ENCODE data around the gene TNS3.

The TNS3 gene

DNA sequence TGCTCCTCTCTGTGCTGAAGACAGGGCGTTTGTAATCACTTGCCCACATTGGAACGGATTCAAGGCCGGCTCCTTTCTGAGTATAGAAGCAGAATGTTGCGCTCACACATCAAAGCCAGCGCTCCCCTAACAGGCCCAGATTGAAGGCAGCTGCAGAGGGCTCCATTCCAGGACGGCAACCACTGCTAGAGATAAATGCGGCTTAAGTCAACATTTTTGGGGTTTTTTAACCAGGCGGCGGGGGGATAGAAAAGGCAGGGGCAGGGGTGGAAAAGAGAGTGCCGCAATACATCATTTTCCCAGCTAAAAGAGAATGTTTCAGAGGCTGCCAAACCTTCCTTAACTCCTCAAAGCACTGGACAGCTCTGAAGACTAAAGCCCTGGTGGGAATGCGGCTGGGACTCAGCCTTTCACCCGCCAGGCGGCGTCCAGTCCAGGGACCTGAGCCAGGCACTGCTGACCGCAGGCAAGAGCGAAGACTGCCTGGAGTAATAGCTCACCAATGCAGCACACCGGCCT is 189.6 kb downstream of the TNS3 start:
- H3K4me3 Mint-ChIP-seq, result no peak overlapping the region
- H3K27ac Mint-ChIP-seq, result no peak overlapping the region
- peaks cover 5% of the 10 kb centered on the region for H3K27me3 Mint-ChIP-seq
- no peaks in the 10 kb centered on the region for H3K4me1 Mint-ChIP-seq (ENCODE audit: low read depth)
- H3K36me3 Mint-ChIP-seq, result no peaks in the 10 kb centered on the region
- no peaks in the 10 kb centered on the region for H3K9me3 Mint-ChIP-seq (ENCODE audit: low read depth)

DNA sequence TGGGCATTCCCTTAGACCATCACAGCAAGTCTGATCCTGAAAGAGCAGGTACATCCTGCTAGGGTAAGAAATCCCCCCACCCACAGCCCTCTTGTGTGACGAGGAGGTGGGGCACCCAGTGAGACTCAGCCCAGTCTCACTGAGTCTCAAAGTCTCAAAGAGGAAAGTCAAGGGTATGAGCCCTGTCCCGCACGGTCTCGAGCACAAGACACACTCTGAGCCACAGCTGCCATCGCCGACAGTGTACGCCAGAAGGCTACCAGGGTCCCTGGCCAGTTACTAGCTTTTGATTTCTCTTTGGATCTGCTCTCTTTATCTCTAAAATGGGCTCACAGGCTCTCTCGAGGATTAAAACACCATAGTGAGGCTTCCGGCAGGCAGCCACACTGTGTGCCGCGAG is 190.2 kb downstream of the TNS3 start:
- Mint-ChIP-seq H3K27ac (no peak overlapping the region), H3K9me3 (ENCODE audit: low read depth) (no peaks in the 10 kb centered on the region), H3K36me3 (no peaks in the 10 kb centered on the region), H3K4me3 (no peak overlapping the region), H3K4me1 (ENCODE audit: low read depth) (no peaks in the 10 kb centered on the region), H3K27me3 (peaks cover 5% of the 10 kb centered on the region)

DNA sequence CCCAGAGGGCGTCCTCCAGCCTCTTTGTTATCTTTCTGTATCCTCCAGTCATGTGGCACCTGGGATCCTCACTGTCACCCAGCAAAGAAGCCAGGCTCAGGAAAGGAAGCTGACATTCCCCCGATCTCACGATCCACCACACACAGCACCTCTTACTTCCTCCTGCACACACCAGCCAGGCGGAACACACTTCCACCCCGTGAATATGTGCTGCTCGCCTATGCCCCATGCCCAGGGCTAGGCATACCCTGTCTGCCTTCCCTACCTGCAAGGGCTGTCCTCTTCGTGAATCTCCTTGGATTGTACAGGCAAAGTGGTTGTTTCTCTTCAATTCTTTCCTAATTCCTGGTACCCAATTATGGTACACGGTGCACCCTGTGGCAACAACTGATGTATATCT is 191.0 kb downstream of the TNS3 start:
- H3K27me3 Mint-ChIP-seq, result peaks cover 5% of the 10 kb centered on the region
- H3K27ac Mint-ChIP-seq, result no peak overlapping the region
- H3K9me3 Mint-ChIP-seq (ENCODE audit: low read depth), result no peaks in the 10 kb centered on the region

GRCh38 chr7:47389923-47390630 is 191.8 kb downstream of the TNS3 start:
- Mint-ChIP-seq H3K4me3 (no peak overlapping the region), H3K4me1 (ENCODE audit: low read depth) (no peaks in the 10 kb centered on the region), H3K27me3 (peaks cover 5% of the 10 kb centered on the region), H3K27ac (no peak overlapping the region), H3K36me3 (no peaks in the 10 kb centered on the region), H3K9me3 (ENCODE audit: low read depth) (no peaks in the 10 kb centered on the region)

More for the DNA sequence above, 191.0 kb downstream of the TNS3 start:
- H3K36me3 Mint-ChIP-seq, result no peaks in the 10 kb centered on the region
- H3K4me1 Mint-ChIP-seq (ENCODE audit: low read depth), result no peaks in the 10 kb centered on the region
- H3K4me3 Mint-ChIP-seq, result no peak overlapping the region

DNA sequence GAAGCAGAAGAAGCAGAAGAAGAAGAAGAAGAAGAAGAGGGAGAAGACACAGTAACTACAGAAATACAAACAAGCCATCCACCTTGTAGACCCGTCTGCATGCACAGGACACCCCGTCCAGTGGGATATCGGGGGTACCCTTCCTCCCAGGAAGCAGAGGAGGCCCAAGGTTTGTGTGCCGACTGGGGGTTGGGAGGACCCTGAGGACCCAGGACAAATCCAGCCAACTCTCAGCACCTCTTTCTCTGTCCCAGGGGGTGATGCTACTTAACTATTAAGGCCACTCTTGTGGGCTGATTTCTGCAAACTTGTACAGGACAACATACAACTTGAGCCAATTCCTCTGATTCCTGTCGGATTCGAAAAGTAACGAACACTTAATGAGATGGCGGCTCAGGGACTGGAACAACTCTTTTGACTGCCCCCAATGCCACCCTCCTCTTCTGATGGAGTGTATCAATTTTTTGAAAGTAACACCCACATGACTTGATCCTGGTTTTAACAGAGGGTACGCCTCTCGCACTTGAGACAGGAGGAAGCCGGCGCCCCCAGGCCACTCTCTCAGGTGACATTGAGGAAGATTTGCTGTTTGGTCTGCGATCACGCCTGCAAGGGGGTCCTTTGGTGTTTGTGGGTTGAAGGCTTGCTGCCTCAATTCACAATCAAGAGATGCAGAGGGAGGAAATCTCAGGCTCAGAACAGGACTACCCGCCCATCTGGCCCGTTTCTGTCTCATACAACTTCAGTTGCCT is 192.6 kb downstream of the TNS3 start:
- H3K4me3 Mint-ChIP-seq, result no peak overlapping the region
- no peak overlapping the region for H3K27ac Mint-ChIP-seq
- no peaks in the 10 kb centered on the region for H3K36me3 Mint-ChIP-seq
- H3K27me3 Mint-ChIP-seq, result peaks cover 5% of the 10 kb centered on the region
- H3K4me1 Mint-ChIP-seq (ENCODE audit: low read depth), result no peaks in the 10 kb centered on the region
- H3K9me3 Mint-ChIP-seq (ENCODE audit: low read depth), result no peaks in the 10 kb centered on the region

GRCh38 chr7:47387506-47387905 is 194.4 kb downstream of the TNS3 start:
- H3K9me3 Mint-ChIP-seq (ENCODE audit: low read depth), result no peaks in the 10 kb centered on the region
- no peak overlapping the region for H3K4me3 Mint-ChIP-seq
- H3K36me3 Mint-ChIP-seq, result no peaks in the 10 kb centered on the region
- no peaks in the 10 kb centered on the region for H3K4me1 Mint-ChIP-seq (ENCODE audit: low read depth)
- H3K27me3 Mint-ChIP-seq, result peaks cover 7% of the 10 kb centered on the region
- H3K27ac Mint-ChIP-seq, result no peak overlapping the region

DNA sequence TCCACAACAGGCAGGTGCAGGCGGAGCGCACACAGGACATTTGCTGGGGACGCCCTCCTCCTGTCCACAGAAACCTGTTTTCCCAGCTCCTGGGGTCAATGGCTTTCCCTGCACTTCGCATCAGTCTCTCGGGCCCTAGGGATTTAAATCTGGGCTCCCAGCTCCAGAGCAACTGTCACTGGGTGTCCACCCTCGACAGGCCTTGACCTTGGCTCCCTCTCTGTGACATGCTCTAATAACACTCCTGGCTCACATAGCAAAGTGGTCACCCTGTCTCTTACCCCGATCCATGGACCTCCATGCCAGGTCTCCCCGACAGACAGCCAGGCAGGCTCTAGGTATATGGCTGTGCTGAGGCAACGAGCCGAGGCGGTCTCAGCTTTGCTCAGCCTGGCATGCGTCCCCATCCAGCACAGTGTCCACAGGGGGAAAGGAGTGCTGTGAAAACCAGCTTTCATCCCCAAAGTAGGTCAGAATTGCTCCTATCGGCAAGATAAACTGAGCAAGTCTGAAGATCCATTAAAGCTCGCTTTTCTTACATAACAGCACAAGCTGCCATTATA is 195.6 kb downstream of the TNS3 start:
- Mint-ChIP-seq H3K36me3 (no peaks in the 10 kb centered on the region), H3K4me1 (ENCODE audit: low read depth) (no peaks in the 10 kb centered on the region)

DNA sequence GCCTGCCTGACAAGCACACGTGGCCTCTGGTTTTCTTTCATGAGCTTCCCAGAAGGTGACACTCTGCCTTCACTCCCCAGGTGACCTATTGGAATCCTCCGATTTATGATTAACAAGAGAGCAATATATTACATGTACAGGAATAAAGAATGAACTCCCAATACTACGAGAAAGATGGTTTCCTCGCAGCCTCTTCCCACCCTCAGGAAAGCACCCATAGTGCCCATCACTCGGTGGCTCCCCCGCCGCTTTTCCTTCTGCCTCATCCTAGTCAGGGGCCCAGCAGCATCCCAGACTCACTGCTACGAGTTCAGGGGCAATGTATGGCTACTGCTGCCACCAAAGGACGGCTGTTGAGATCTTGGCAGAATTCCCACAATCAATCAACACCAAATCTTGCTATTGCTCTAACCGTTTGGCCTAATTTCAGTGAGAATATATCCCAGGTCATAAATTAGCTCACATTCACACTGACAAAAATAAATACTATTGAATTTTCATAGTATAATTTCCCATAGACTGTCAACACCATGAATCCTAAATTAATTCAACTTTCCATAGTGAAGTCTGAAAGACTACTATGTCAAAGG is 196.3 kb downstream of the TNS3 start:
- Mint-ChIP-seq H3K27ac (no peak overlapping the region), H3K27me3 (peaks cover 7% of the 10 kb centered on the region), H3K4me3 (no peak overlapping the region), H3K36me3 (no peaks in the 10 kb centered on the region), H3K4me1 (ENCODE audit: low read depth) (no peaks in the 10 kb centered on the region), H3K9me3 (ENCODE audit: low read depth) (no peaks in the 10 kb centered on the region)

More for the DNA sequence above, 195.6 kb downstream of the TNS3 start:
- H3K27ac Mint-ChIP-seq, result no peak overlapping the region
- H3K27me3 Mint-ChIP-seq, result peaks cover 7% of the 10 kb centered on the region
- no peak overlapping the region for H3K4me3 Mint-ChIP-seq
- no peaks in the 10 kb centered on the region for H3K9me3 Mint-ChIP-seq (ENCODE audit: low read depth)

- no peaks in the 10 kb centered on the region for H3K4me1 Mint-ChIP-seq (ENCODE audit: low read depth)
- H3K36me3 Mint-ChIP-seq, result no peaks in the 10 kb centered on the region
- H3K9me3 Mint-ChIP-seq (ENCODE audit: low read depth), result no peaks in the 10 kb centered on the region
- H3K4me3 Mint-ChIP-seq, result no peak overlapping the region
- no peak overlapping the region for H3K27ac Mint-ChIP-seq
- peaks cover 5% of the 10 kb centered on the region for H3K27me3 Mint-ChIP-seq
Observed at GRCh38 chr7:47384755-47385535, 197.0 kb downstream of the TNS3 start.

GRCh38 chr7:47383696-47384445 is 198.0 kb downstream of the TNS3 start:
- no peaks in the 10 kb centered on the region for H3K9me3 Mint-ChIP-seq (ENCODE audit: low read depth)

GRCh38 chr7:47383072-47383471 is 198.8 kb downstream of the TNS3 start:
- Mint-ChIP-seq H3K27me3 (peaks cover 5% of the 10 kb centered on the region), H3K27ac (no peak overlapping the region), H3K4me1 (ENCODE audit: low read depth) (no peaks in the 10 kb centered on the region), H3K4me3 (no peak overlapping the region), H3K36me3 (no peaks in the 10 kb centered on the region), H3K9me3 (ENCODE audit: low read depth) (no peaks in the 10 kb centered on the region)

More at GRCh38 chr7:47383696-47384445, 198.0 kb downstream of the TNS3 start:
- Mint-ChIP-seq H3K36me3 (no peaks in the 10 kb centered on the region), H3K4me1 (ENCODE audit: low read depth) (no peaks in the 10 kb centered on the region), H3K27me3 (peaks cover 5% of the 10 kb centered on the region), H3K27ac (no peak overlapping the region), H3K4me3 (no peak overlapping the region)

DNA sequence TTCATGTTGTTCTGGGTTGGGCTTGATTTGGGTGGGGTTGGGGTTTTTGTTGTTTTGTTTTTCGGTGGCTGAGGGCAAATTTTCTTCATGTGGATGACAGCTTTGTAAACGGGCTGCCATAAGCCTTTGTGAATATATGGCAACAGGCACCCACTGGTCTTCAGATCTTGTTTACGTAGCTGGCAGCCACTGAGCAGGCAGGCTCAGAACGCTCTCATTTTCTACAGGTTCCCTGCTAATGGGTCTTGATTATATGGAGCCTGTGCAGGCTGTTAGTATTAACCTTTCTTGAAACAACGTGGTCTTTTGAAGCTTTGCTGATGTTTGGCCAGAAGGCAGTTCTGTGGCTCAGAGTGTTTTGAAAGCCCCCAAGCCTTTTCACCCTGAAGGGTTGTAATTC is 199.7 kb downstream of the TNS3 start:
- no peaks in the 10 kb centered on the region for H3K36me3 Mint-ChIP-seq
- H3K4me1 Mint-ChIP-seq (ENCODE audit: low read depth), result no peaks in the 10 kb centered on the region
- H3K9me3 Mint-ChIP-seq (ENCODE audit: low read depth), result no peaks in the 10 kb centered on the region
- no peak overlapping the region for H3K4me3 Mint-ChIP-seq
- peaks cover 5% of the 10 kb centered on the region for H3K27me3 Mint-ChIP-seq
- no peak overlapping the region for H3K27ac Mint-ChIP-seq

- Mint-ChIP-seq H3K4me3 (no peak overlapping the region), H3K27ac (no peak overlapping the region), H3K36me3 (no peaks in the 10 kb centered on the region), H3K27me3 (peaks cover 5% of the 10 kb centered on the region), H3K9me3 (ENCODE audit: low read depth) (no peaks in the 10 kb centered on the region), H3K4me1 (ENCODE audit: low read depth) (no peaks in the 10 kb centered on the region)
Observed at GRCh38 chr7:47381134-47381495, 200.8 kb downstream of the TNS3 start.

All from activated naive CD8-positive, alpha-beta T cell (primary cell).